Cardiac fibroblast (primary cell): ENCODE results near the gene SIGLEC15.

Experiments used
- DNase-seq, 2 donors: peaks; one replicate each; pipeline versions ENCODE4 v3.0.0 to v3.0.0-alpha.2; 2010; ENCODE audit warnings: low read depth in 2 of 2
- H3K4me3 ChIP-seq, 2 donors: replicated peaks in 1 of 2; 1 replicate in 1 of 2; 2 replicates in 1 of 2; pipeline ENCODE4 v1.5.1; 2011; ENCODE audit warnings: low read depth in 2 of 2, low read length in 2 of 2, mild to moderate bottlenecking in 2 of 2, moderate library complexity in 1 of 2
- TF ChIP-seq, protein P1 (sequence below): IDR thresholded peaks from one replicate; pipeline ENCODE4 v1.5.1; 2011; ENCODE audit warnings: low read depth, mild to moderate bottlenecking, low read length, inconsistent platforms

Gene SIGLEC15

DNA sequence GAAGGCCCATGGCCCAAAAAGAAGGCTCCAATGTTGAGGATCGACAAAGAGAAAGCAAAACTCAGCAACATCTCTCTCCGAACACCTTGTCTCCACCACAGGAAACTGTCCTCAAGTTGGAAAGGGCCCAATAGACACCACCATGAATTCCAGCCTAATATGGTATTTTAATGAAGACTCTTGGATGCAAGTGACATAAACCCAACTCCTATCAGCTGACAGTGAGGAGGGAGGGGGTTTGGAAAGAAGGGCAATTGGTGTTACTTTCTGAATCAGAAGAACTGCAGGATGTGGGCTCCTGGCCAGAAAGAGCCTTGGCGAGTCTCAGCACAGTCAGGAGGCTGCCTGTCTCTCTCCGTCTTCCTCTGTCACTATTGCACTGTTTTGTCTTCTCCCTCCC lies 40.3 kb upstream of the SIGLEC15 start:
- peak; percentile 52 to 68 for DNase-seq
- TF ChIP-seq, protein P1, sequence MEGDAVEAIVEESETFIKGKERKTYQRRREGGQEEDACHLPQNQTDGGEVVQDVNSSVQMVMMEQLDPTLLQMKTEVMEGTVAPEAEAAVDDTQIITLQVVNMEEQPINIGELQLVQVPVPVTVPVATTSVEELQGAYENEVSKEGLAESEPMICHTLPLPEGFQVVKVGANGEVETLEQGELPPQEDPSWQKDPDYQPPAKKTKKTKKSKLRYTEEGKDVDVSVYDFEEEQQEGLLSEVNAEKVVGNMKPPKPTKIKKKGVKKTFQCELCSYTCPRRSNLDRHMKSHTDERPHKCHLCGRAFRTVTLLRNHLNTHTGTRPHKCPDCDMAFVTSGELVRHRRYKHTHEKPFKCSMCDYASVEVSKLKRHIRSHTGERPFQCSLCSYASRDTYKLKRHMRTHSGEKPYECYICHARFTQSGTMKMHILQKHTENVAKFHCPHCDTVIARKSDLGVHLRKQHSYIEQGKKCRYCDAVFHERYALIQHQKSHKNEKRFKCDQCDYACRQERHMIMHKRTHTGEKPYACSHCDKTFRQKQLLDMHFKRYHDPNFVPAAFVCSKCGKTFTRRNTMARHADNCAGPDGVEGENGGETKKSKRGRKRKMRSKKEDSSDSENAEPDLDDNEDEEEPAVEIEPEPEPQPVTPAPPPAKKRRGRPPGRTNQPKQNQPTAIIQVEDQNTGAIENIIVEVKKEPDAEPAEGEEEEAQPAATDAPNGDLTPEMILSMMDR, result no peak
- H3K4me3 ChIP-seq, result no peak overlapping the region

DNA sequence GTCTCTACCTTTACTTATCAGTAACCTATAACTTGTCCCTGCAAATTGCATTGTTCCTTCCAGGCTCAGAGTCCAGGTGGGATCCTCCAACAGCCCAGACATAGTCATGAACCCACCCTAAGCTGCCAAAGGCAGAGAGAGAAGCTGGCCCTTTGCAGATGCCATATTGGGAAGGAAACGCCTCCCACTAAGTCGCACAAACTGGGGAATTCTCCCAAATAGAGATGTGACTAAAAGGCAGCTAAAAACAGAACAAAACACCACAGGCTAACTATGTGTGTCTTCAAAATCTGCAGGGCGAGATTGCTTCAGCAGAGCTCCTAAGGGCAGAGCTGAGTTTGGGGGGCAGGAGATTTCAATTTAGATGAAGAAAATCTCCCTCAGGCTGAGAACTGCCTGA lies 38.5 kb upstream of the SIGLEC15 start:
- no peak overlapping the region for H3K4me3 ChIP-seq
- TF ChIP-seq, protein P1, result no peak
- no peak for DNase-seq

DNA sequence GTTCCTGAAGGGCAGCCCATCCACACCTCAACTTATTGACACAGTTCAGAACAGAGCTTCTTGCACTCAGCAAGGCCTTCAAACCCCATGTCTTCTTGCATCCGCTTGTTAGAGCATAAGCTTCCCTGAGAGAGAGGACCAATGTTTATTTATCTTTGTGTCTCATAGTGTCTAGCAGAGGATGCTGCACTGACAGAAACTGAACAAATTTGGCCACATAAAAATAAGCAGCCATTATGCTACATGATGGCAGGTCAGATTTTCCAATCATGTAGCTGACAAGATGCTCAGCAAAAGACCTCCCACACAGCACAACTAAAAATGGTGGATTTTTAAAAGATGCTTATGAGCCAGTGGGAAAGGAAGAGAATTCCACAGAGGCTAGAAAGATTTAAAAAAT lies 38.1 kb upstream of the SIGLEC15 start:
- TF ChIP-seq, protein P1, result no peak

DNA sequence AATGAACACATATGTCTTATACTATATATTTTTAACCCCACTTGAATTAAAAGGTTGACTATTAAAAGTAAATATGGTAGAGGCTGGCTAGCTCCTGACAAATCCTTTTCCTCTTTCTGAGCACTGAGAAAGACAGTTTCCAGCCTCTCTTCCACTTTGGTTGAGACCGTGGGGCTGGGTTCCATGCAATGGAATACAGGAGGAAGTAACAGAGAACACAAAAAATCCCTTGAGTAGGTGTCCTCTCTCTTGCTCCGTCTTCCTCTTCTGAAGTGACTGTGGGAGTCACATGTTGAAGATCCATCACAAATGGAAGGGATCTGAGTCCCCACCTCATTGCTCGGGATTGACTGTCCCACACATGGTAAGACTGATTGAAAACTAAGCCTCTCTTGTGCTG lies 36.6 kb upstream of the SIGLEC15 start:
- TF ChIP-seq, protein P1, result no peak
- H3K4me3 ChIP-seq, result no peak overlapping the region
- DNase-seq, result no peak

More for the DNA sequence above, 38.1 kb upstream of the SIGLEC15 start:
- H3K4me3 ChIP-seq, result no peak overlapping the region
- no peak for DNase-seq

DNA sequence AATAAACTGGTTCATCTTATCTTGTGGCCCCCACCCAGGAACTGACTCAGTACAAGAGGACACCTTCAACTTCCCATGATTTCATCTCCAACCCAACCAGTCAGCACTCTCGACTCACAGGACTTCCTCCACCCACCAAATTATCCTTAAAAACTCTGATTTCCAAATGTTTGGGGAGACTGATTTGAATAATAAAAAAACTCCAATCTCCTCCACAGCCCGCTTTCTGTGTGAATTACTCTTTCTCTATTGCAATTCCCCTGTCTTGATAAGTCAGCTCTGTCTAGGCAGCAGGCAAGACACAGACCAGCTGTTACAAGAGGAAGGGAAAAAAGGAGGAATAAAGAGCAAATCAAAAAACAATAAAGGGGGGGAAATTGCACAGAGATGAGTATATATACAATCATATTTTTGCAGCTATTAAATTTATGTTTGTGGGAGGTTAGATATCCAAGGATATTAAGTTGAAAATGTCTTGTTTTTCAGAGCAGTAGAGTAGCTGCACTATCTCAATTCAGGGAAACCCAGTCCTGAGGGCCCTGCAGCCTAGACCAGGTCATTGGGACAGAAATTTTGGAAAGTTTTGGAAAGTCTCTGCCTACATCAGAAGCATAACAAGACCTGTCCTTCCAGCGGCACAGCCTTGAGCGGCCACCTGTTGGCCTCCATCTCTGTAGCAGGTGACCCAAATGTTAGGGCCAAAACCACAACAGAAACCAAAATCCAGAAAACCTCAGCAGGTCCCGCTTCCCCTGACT lies 32.8 kb upstream of the SIGLEC15 start:
- H3K4me3 ChIP-seq, result no peak overlapping the region
- TF ChIP-seq, protein P1, result no peak
- DNase-seq, result peak; percentile 39 to 53

DNA sequence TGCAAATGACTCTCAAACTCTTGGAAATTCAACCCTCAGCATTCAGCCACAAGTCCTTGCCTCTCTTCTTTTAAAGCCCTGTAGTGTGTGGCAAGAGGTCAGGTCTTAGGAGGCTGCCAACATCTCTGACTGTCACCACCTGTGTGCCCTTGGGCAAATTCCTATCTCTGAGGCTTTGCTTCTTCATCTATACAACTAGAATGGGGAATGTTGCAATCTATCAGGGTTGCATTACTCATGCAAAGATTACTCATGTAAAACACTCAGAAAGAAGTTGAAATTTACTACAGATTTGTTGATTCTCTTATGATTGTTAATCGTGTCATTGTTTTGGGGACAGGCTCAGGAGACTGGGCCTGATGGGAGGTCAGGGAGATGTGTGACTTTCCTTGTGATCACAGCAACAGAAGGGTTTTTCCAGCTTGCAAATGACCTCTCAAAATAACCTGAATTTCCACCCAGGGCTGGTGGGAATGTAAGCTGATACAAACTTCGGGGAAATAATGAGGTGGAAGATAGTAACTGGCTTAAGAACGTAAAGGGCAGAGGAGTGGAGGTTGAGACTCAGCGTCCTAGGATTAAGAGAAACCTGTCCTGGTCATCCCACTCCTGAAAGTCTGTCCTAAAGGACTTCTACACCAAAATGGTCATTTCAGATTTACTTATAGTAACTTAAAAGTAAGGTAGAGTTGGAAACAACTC lies 32.1 kb upstream of the SIGLEC15 start:
- TF ChIP-seq, protein P1, result no peak
- H3K4me3 ChIP-seq, result no peak overlapping the region
- DNase-seq, result peak; percentile 70 to 89
